Left ventricle myocardium inferior (tissue), 1 donor: Measurements from ENCODE around the gene CTBP2. TPM values are rescaled to one million over a fixed set of nuclear protein-coding genes. Genes with fewer than 3 reads are reported as not detected.
A peak's percentile ranks its signal among the peaks of the same experiment; 100 is the strongest.

Source experiments
- DNase-seq: peaks from one replicate; pipeline ENCODE4 v3.0.0-alpha.2; 2020
- H3K27ac ChIP-seq: fragments of 200-600 bp; replicated peaks from 2 replicates; pipeline ENCODE4 v1.8.0; 2021
- H3K27me3 ChIP-seq: fragments of 200-600 bp; 2 replicates; pipeline ENCODE4 v1.8.0; 2021; ENCODE audit warnings: low read depth
- H3K36me3 ChIP-seq: fragments of 200-600 bp; 2 replicates; pipeline ENCODE4 v1.8.0; 2021
- H3K4me1 ChIP-seq: fragments of 200-600 bp; 2 replicates; pipeline ENCODE4 v1.8.0; 2021
- H3K4me3 ChIP-seq: fragments of 200-600 bp; 2 replicates; pipeline ENCODE4 v1.8.0; 2021; ENCODE audit warnings: mild to moderate bottlenecking, moderate library complexity
- H3K9me3 ChIP-seq: fragments of 200-600 bp; replicated peaks from 2 replicates; pipeline ENCODE4 v1.8.0; 2021
- intact Hi-C: fragments of 100-400 bp; cut with micrococcal nuclease; formaldehyde crosslinking; loops from one replicate; pipeline ENCODE4 v1.11.0; 2022
- total RNA-seq: library from RNA; stranded (reverse); fragmentation: NEBNext Ultra II Directional; extraction: Animal tissue kit (Norgen Biotek cat#: 25700); gene quantifications from one replicate; pipeline ENCODE4 v1.2.1, GENCODE V29; 2021
- TF ChIP-seq, protein P1 (sequence below): fragments of 200-600 bp; IDR thresholded peaks from 2 replicates; pipeline ENCODE4 v1.8.0; 2021; ENCODE audit warnings: antibody characterized with exemption, mild to moderate bottlenecking, borderline replicate concordance
- donor health status: DM: no; HTN: yes; CAD: no; lungs with severe emphysema.

Gene CTBP2
- total RNA-seq, 1 donor from 2014 or later = 29.1 TPM

DNA sequence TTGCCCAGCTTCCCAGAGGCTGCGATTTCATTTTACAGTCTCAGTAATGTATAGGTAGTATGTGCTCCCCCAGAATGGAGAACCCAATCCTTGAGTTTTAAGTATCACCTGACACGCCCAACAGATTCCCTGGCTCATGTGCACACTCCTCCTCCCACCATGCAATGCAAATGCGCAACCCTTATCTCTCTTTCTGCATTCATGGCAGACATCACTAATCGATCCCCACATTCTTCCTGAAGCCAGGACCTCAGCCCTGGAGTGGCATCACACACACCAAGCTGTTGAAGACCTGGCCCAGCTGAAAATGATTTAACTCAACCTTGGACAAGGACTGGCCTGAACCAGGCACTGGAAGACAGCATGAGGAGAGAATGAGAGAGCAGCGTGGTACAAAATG, 150.0 kb downstream of the CTBP2 start:
- no peaks in the 10 kb centered on the region for H3K27me3 ChIP-seq
- intact Hi-C loops = no loop called here
- peak overlapping the region; percentile 84 for H3K27ac ChIP-seq
- TF ChIP-seq, protein P1, sequence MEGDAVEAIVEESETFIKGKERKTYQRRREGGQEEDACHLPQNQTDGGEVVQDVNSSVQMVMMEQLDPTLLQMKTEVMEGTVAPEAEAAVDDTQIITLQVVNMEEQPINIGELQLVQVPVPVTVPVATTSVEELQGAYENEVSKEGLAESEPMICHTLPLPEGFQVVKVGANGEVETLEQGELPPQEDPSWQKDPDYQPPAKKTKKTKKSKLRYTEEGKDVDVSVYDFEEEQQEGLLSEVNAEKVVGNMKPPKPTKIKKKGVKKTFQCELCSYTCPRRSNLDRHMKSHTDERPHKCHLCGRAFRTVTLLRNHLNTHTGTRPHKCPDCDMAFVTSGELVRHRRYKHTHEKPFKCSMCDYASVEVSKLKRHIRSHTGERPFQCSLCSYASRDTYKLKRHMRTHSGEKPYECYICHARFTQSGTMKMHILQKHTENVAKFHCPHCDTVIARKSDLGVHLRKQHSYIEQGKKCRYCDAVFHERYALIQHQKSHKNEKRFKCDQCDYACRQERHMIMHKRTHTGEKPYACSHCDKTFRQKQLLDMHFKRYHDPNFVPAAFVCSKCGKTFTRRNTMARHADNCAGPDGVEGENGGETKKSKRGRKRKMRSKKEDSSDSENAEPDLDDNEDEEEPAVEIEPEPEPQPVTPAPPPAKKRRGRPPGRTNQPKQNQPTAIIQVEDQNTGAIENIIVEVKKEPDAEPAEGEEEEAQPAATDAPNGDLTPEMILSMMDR = no peak
- no peaks in the 10 kb centered on the region for H3K9me3 ChIP-seq
- H3K36me3 ChIP-seq = no peaks in the 10 kb centered on the region
- H3K4me3 ChIP-seq = no peak overlapping the region
- H3K4me1 ChIP-seq = peaks cover 90% of the 10 kb centered on the region
- DNase-seq = peak; percentile 3

DNA sequence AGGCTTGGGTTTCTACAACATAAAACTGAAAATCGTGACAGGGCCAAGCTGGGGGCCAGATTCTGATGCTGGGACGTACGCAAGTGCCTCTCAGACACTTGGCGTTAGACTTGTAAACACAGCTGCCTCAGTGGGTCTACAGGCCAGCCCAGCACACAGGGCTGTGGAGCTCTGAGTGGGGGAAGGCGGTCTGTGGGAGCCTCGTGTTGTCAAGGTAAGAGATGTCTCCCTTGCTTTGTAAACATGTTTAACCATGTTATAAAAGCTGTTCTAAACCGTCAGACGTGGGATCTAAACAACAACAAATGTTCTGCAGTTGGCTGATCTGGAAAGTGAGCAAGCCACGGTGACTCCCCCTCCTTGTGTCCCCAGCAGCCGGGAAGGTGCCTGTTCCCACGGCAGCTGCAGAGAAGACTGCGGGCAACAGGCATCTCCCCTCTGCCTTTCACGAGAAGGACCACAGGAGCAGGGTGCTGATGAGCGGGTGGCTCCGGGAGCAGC, 150.7 kb downstream of the CTBP2 start:
- H3K9me3 ChIP-seq = no peaks in the 10 kb centered on the region
- intact Hi-C loops = no loop called here
- no peaks in the 10 kb centered on the region for H3K27me3 ChIP-seq
- peaks cover 90% of the 10 kb centered on the region for H3K4me1 ChIP-seq
- peak overlapping the region; percentile 84 for H3K27ac ChIP-seq
- TF ChIP-seq, protein P1 = no peak
- H3K4me3 ChIP-seq = no peak overlapping the region
- DNase-seq = peak; percentile 12
- no peaks in the 10 kb centered on the region for H3K36me3 ChIP-seq

DNA sequence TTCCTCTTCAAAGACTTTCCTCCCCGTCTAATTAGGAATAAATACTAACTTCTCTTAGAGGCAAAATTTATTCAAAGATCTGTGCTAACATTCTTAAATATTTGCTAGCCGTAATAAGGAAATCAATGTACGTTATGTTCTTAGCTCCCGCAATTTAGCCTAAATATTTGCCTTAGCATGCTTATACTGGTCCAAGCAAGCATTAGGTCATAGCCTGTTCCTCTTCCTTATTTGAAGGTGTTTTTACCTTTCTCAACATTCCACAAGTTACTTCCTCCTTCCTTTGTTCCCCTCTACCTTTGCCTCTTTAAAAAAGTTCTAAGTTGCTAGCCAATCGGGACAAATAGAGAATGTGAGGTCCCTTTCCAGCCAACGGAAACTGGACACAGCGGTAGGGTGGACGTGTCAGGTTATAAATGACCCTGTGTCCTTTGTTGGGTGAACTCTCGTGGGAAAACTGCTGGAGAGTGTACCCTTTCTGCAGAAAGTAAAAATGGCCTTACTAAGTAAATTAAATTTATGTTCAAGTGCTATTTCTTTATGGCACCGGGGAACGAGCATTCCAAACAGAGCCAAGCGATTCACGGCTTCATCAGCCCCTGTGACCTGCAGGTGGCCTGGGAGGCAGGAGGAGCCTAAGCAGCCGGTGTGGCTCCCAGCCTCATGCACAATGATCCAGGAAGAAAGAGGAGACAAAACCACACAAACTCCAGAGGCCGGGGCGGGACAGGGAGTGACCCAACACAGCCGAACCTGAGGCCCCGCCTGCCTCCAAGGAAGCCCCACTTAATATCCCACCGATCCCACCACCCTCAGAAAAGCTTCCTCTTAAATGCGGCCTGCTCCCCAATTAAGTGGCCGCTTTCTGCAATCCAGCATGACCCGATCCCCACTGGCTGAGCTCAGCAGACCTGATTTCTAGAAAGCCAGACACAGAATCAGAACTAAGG, 151.4 kb downstream of the CTBP2 start:
- Histone ChIP-seq H3K9me3 (no peaks in the 10 kb centered on the region), H3K4me3 (no peak overlapping the region), H3K4me1 (peaks cover 89% of the 10 kb centered on the region), H3K27ac (no peak overlapping the region), H3K27me3 (no peaks in the 10 kb centered on the region), H3K36me3 (no peaks in the 10 kb centered on the region)
- TF ChIP-seq, protein P1 = no peak
- peak; percentile 10 for DNase-seq
- intact Hi-C loops = no loop called here

DNA sequence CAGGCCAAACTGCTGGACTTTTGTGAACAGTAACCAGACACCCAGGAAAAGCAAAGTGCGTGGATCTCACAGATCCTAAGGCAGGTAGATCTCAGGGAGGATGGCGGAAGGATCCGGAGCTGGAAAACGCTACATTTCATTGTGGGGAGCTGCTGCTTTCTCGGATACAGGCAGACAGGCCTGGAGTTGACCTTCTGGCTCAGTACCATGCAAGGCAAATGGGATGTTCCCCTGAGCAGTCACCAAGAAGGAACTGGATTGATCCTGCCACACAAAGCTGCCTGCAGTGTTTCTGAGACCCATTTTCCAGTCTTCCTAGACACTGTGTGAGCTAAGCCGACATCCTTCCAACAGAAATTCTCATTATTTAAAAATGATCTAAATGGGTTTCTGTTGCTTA, 152.9 kb downstream of the CTBP2 start:
- H3K4me1 ChIP-seq = peaks cover 81% of the 10 kb centered on the region
- no peaks in the 10 kb centered on the region for H3K27me3 ChIP-seq
- no peaks in the 10 kb centered on the region for H3K9me3 ChIP-seq
- TF ChIP-seq, protein P1 = no peak
- peaks cover 7% of the 10 kb centered on the region for H3K36me3 ChIP-seq
- H3K27ac ChIP-seq = no peak overlapping the region
- no peak for DNase-seq
- H3K4me3 ChIP-seq = no peak overlapping the region
- intact Hi-C loops = no loop called here

DNA sequence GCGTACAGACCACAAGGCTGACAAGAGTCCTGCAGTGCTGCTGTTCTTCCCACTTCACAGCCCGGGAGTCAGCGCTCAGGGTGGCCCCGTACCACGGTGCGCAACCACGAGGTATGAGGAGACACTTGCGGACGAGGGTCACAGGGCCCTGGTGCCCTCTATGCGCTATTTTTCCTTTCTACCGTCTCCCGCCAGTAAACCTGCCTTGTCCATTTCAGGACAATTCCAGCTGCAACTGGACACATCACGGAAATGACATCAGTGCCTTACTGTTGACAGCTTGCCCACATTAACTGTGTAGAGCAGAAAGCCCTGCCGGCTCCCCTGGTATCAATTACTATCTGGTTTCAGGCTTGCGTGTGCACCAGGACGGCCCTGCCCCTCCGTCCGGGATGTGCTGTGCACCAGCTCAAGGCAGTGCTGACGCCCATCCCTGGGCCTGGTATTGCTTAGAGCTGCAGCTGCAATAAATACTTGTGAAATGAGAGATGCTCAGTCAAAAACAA, 153.4 kb downstream of the CTBP2 start:
- intact Hi-C loops = no loop called here
- Histone ChIP-seq H3K27me3 (no peaks in the 10 kb centered on the region), H3K9me3 (no peaks in the 10 kb centered on the region), H3K27ac (no peak overlapping the region), H3K4me1 (peaks cover 81% of the 10 kb centered on the region), H3K36me3 (peaks cover 12% of the 10 kb centered on the region), H3K4me3 (no peak overlapping the region)
- TF ChIP-seq, protein P1 = no peak
- no peak for DNase-seq
